HEK293 (cell line): ENCODE data around the gene WDR77.
A peak's percentile ranks its signal among the peaks of the same experiment; 100 is the strongest.

Experiments used
- CTCF ChIA-PET: fragments of 350-600 bp; formaldehyde crosslinking; extraction: SDS; loops from one replicate; lab custom pipeline; 2021; ENCODE audit warnings: antibody characterized with exemption; lab: Yijun Ruan, JAX
- POLR2A ChIA-PET: fragments of 300-600 bp; formaldehyde crosslinking; extraction: SDS; loops from one replicate; lab custom pipeline; 2020; ENCODE audit warnings: antibody characterized with exemption, inconsistent platforms; lab: Yijun Ruan, JAX
- H3K27ac ChIP-seq: fragments of 200-500 bp; sonication (Bioruptor generic); 2 replicates; pipeline ENCODE4 v1.5.1; 2014; ENCODE audit warnings: low read depth, low read length, control low read depth, inconsistent platforms; ENCODE audit errors: extremely low read depth
- H3K36me3 ChIP-seq, 2 experiments: fragments of 200-500 bp in 1 of 2; sonication (Bioruptor generic) in 1 of 2; 1 replicate in 1 of 2; 2 replicates in 1 of 2; pipeline ENCODE4 v1.5.1; 2014 to 2017; ENCODE audit warnings: inconsistent platforms in 2 of 2, low read length in 2 of 2; ENCODE audit not compliant: control insufficient read depth in 2 of 2, insufficient read depth in 1 of 2
- H3K4me1 ChIP-seq: fragments of 200-500 bp; sonication (Bioruptor generic); 2 replicates; pipeline ENCODE4 v1.5.1; 2014; ENCODE audit warnings: mild to moderate bottlenecking, low read length, inconsistent platforms; ENCODE audit not compliant: control insufficient read depth, insufficient read depth
- H3K4me3 ChIP-seq: 2 replicates; pipeline ENCODE4 v1.5.1; 2011; ENCODE audit warnings: low read depth, mild to moderate bottlenecking, control low read depth, low read length, moderate library complexity
- H3K9me3 ChIP-seq: fragments of 200-500 bp; sonication (Bioruptor generic); 2 replicates; pipeline ENCODE4 v1.5.1; 2014; ENCODE audit warnings: low read depth, low read length, inconsistent platforms; ENCODE audit not compliant: control insufficient read depth, insufficient read depth
- BCL11B ChIP-seq: fragments of 450-650 bp; formaldehyde crosslinking; IDR thresholded peaks from 2 replicates; pipeline ENCODE4 v1.5.1; 2016; ENCODE audit warnings: low read depth, missing biosample characterization, missing genetic modification characterization
- OVOL3 ChIP-seq: fragments of 450-650 bp; formaldehyde crosslinking; IDR thresholded peaks from 2 replicates; pipeline ENCODE4 v1.5.1; 2016; ENCODE audit warnings: missing biosample characterization, missing genetic modification characterization
- SP7 ChIP-seq: fragments of 450-650 bp; formaldehyde crosslinking; IDR thresholded peaks from 2 replicates; pipeline ENCODE4 v1.5.1; 2016; ENCODE audit warnings: missing biosample characterization, missing genetic modification characterization
- ZBTB21 ChIP-seq: fragments of 450-650 bp; formaldehyde crosslinking; IDR thresholded peaks from 2 replicates; pipeline ENCODE4 v1.5.1; 2017; ENCODE audit warnings: missing biosample characterization, missing genetic modification characterization
- ZBTB48 ChIP-seq: fragments of 450-650 bp; formaldehyde crosslinking; IDR thresholded peaks from 2 replicates; pipeline ENCODE4 v1.5.1; 2016; ENCODE audit warnings: missing biosample characterization, missing genetic modification characterization
- ZFHX2 ChIP-seq: fragments of 450-650 bp; formaldehyde crosslinking; conservative IDR thresholded peaks from 2 replicates; pipeline ENCODE4 v1.5.1; 2016; ENCODE audit warnings: missing biosample characterization, missing genetic modification characterization
- ZNF843 ChIP-seq: fragments of 450-650 bp; formaldehyde crosslinking; IDR thresholded peaks from 2 replicates; pipeline ENCODE4 v1.5.1; 2016; ENCODE audit warnings: missing biosample characterization, missing genetic modification characterization
- TF ChIP-seq, protein P1 (sequence below): fragments of 450-650 bp; formaldehyde crosslinking; optimal IDR thresholded peaks from 2 replicates; pipeline ENCODE3; 2016; ENCODE audit warnings: missing biosample characterization, mild to moderate bottlenecking, missing genetic modification characterization
- TF ChIP-seq, protein P2 (sequence below): fragments of 450-650 bp; IDR thresholded peaks from 2 replicates; pipeline ENCODE4 v1.5.1; 2018; ENCODE audit warnings: missing biosample characterization, mild to moderate bottlenecking, missing genetic modification characterization
- TF ChIP-seq, protein P3 (sequence below): fragments of 450-650 bp; formaldehyde crosslinking; IDR thresholded peaks from 2 replicates; pipeline ENCODE4 v1.5.1; 2016; ENCODE audit warnings: missing biosample characterization, missing genetic modification characterization
- TF ChIP-seq, protein P4 (sequence below): fragments of 450-650 bp; formaldehyde crosslinking; IDR thresholded peaks from 2 replicates; pipeline ENCODE4 v1.5.1; 2017; ENCODE audit warnings: missing biosample characterization, missing genetic modification characterization

WDR77 gene

DNA sequence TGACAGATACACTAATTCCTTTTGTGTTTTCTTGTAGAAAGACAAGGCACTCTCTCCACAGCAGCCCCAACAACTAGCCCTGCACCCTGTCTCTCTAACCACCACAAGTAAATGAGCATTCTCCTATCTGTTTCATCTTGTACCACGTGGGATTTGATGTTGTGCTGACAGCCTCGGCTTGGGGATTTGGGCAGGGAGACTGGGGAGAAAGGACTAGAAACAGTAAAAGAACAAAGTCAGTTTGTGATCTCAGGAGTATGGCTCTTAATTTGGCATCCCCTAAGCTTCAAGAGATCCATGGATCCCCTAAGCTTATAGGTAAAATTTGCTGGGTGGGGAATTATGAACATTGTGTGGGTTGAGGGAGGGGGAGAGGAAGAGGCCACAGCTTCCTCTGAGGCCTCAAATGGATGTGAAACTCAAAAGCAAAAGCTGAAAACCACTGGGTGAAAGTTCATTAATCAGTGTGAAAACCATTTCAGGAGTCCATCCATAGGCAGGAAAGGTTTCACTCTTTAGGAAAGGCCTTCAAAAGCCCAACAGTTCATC lies 27.8 kb upstream of the WDR77 start:
- H3K9me3 ChIP-seq: no peaks in the 10 kb centered on the region
- ChIA-PET CTCF (interaction anchor here (0.6 to 1.2 kb wide), 2 partner anchors 183 to 349 kb away, joined by 3 to 4 read pairs; no protein-coding TSS in a partner anchor), POLR2A (interaction anchor here (0.7 kb wide), 1 partner anchor 256 kb away, joined by 3 read pairs; no protein-coding TSS in a partner anchor)
- TF ChIP-seq BCL11B (tag by site-specific recombination) (no peak), ZFHX2 (tag by site-specific recombination) (no peak), ZNF843 (tag by site-specific recombination) (no peak), OVOL3 (no peak), ZBTB21 (tag by site-specific recombination) (no peak), ZBTB48 (tag by site-specific recombination) (no peak)
- TF ChIP-seq, protein P1, sequence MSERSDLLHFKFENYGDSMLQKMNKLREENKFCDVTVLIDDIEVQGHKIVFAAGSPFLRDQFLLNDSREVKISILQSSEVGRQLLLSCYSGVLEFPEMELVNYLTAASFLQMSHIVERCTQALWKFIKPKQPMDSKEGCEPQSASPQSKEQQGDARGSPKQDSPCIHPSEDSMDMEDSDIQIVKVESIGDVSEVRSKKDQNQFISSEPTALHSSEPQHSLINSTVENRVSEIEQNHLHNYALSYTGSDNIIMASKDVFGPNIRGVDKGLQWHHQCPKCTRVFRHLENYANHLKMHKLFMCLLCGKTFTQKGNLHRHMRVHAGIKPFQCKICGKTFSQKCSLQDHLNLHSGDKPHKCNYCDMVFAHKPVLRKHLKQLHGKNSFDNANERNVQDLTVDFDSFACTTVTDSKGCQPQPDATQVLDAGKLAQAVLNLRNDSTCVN (tag by site-specific recombination): no peak
- TF ChIP-seq, protein P2, sequence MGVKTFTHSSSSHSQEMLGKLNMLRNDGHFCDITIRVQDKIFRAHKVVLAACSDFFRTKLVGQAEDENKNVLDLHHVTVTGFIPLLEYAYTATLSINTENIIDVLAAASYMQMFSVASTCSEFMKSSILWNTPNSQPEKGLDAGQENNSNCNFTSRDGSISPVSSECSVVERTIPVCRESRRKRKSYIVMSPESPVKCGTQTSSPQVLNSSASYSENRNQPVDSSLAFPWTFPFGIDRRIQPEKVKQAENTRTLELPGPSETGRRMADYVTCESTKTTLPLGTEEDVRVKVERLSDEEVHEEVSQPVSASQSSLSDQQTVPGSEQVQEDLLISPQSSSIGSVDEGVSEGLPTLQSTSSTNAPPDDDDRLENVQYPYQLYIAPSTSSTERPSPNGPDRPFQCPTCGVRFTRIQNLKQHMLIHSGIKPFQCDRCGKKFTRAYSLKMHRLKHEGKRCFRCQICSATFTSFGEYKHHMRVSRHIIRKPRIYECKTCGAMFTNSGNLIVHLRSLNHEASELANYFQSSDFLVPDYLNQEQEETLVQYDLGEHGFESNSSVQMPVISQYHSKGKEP: no peak
- TF ChIP-seq, protein P3, sequence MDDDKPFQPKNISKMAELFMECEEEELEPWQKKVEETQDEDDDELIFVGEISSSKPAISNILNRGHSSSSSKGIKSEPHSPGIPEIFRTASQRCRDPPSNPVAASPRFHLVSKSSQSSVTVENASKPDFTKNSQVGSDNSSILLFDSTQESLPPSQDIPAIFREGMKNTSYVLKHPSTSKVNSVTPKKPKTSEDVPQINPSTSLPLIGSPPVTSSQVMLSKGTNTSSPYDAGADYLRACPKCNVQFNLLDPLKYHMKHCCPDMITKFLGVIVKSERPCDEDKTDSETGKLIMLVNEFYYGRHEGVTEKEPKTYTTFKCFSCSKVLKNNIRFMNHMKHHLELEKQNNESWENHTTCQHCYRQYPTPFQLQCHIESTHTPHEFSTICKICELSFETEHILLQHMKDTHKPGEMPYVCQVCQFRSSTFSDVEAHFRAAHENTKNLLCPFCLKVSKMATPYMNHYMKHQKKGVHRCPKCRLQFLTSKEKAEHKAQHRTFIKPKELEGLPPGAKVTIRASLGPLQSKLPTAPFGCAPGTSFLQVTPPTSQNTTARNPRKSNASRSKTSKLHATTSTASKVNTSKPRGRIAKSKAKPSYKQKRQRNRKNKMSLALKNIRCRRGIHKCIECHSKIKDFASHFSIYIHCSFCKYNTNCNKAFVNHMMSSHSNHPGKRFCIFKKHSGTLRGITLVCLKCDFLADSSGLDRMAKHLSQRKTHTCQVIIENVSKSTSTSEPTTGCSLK: no peak
- no peaks in the 10 kb centered on the region for H3K4me1 ChIP-seq
- H3K4me3 ChIP-seq: no peak overlapping the region
- H3K36me3 ChIP-seq: peaks cover 0 to 3% of the 10 kb centered on the region in 2 experiments; a peak in 1 of 3 replicates
- no peak overlapping the region for H3K27ac ChIP-seq

DNA sequence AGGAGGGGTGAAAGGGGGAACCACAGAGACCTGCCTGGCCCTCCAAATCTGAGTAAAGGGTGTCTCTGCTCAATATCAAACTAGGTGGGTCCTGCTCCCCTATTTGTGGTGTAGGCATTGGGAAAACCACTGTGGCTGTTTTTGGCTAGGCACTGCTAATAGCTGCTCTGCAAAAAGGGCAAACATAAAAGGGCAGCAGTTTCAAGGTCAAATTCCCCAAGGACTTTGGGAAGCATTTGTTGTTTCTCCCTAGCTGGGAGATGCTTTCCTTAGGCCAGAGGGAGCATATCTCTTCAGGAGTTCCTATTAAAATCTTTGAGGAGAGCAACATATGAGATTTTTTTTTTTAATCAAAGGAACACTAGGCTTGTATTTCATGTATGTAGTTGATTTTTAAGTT lies 27.2 kb upstream of the WDR77 start:
- H3K9me3 ChIP-seq: no peaks in the 10 kb centered on the region
- no peaks in the 10 kb centered on the region for H3K4me1 ChIP-seq
- H3K27ac ChIP-seq: no peak overlapping the region
- H3K36me3 ChIP-seq: peaks cover 0 to 8% of the 10 kb centered on the region in 2 experiments; a peak in 1 of 3 replicates
- no peak overlapping the region for H3K4me3 ChIP-seq
- ChIA-PET CTCF (no interaction called here), POLR2A (interaction anchor here (0.7 to 0.9 kb wide), 2 partner anchors 14 to 255 kb away, joined by 3 read pairs; no protein-coding TSS in a partner anchor)
- TF ChIP-seq, protein P1 (tag by site-specific recombination): no peak
- TF ChIP-seq SP7 (tag by site-specific recombination): no peak
- TF ChIP-seq, protein P4, sequence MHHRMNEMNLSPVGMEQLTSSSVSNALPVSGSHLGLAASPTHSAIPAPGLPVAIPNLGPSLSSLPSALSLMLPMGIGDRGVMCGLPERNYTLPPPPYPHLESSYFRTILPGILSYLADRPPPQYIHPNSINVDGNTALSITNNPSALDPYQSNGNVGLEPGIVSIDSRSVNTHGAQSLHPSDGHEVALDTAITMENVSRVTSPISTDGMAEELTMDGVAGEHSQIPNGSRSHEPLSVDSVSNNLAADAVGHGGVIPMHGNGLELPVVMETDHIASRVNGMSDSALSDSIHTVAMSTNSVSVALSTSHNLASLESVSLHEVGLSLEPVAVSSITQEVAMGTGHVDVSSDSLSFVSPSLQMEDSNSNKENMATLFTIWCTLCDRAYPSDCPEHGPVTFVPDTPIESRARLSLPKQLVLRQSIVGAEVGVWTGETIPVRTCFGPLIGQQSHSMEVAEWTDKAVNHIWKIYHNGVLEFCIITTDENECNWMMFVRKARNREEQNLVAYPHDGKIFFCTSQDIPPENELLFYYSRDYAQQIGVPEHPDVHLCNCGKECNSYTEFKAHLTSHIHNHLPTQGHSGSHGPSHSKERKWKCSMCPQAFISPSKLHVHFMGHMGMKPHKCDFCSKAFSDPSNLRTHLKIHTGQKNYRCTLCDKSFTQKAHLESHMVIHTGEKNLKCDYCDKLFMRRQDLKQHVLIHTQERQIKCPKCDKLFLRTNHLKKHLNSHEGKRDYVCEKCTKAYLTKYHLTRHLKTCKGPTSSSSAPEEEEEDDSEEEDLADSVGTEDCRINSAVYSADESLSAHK (tag by site-specific recombination): peak; percentile 73; the same call in 1 of the 2 replicates
